SU-DHL-6 (cell line): Measurements from ENCODE around the gene ARHGDIA.

Experiments used
- EZH2phosphoT487 ChIP-seq: fragments of 200-600 bp; sonication (generic), shearing (Covaris generic); conservative IDR thresholded peaks from 2 replicates; pipeline ENCODE4 v1.6.1; 2018; ENCODE audit warnings: mild to moderate bottlenecking, antibody characterized with exemption, low read length, moderate library complexity, mixed read lengths
- TF ChIP-seq, protein P1 (sequence below): fragments of 200-600 bp; sonication (generic); IDR thresholded peaks from one replicate; pipeline ENCODE4 v1.5.1; 2017; ENCODE audit warnings: antibody characterized with exemption, mild to moderate bottlenecking, low read length, moderate library complexity; ENCODE audit not compliant: insufficient read depth, poor library complexity, severe bottlenecking

DNA sequence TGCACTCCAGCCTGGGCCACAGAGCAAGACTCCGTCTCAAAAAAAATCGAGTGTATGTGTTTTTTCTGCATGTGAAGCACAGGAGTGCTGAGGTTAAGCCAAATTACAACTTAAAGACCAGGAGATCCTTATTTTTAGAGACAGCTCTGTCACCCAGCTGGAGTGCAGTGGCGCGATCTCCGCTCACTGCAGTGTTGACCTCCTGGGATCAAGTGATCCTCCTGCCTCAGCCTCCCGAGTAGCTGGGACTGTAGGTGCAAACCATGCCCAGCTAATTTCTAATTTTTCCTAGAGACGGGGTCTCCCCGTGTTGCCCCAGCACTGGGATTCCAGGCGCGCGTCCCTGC is 28.8 kb downstream of the ARHGDIA start:
- TF ChIP-seq, protein P1, sequence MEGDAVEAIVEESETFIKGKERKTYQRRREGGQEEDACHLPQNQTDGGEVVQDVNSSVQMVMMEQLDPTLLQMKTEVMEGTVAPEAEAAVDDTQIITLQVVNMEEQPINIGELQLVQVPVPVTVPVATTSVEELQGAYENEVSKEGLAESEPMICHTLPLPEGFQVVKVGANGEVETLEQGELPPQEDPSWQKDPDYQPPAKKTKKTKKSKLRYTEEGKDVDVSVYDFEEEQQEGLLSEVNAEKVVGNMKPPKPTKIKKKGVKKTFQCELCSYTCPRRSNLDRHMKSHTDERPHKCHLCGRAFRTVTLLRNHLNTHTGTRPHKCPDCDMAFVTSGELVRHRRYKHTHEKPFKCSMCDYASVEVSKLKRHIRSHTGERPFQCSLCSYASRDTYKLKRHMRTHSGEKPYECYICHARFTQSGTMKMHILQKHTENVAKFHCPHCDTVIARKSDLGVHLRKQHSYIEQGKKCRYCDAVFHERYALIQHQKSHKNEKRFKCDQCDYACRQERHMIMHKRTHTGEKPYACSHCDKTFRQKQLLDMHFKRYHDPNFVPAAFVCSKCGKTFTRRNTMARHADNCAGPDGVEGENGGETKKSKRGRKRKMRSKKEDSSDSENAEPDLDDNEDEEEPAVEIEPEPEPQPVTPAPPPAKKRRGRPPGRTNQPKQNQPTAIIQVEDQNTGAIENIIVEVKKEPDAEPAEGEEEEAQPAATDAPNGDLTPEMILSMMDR = no peak
- TF ChIP-seq EZH2phosphoT487 = no peak
